ENCODE data around the gene ALDH1B1. TPM values are rescaled to one million over a fixed set of nuclear protein-coding genes. Genes with fewer than 3 reads are reported as not detected.

The ALDH1B1 gene
- total and polyA plus RNA-seq, 2 of the 13 experiments (the other 11 are each of a cell fraction or from before 2014, with no cell fraction given): 45.1 to 125 TPM

GRCh38 chr9:38392235-38393127, at the start of gene ALDH1B1 (continued):
- TF ChIP-seq SNAPC4 (CRISPR knock-in tag; IDR thresholded peaks at IDR 0.05) (0 out of 2 replicates have a peak, but pooled peaks have one; percentile 63), RFX5 (IDR thresholded peaks at IDR 0.05; ENCODE audit: low read depth, low read length) (0 out of 2 replicates have a peak, but pooled peaks have one; percentile 31), NONO (IDR thresholded peaks at IDR 0.05) (no peak), NONO (CRISPR knock-in tag; conservative IDR thresholded peaks at IDR 0.05) (peak; percentile 41; the same call in 1 of the 2 replicates), SIX4 (CRISPR knock-in tag; IDR thresholded peaks at IDR 0.05) (no peak), ZNF235 (CRISPR knock-in tag; IDR thresholded peaks at IDR 0.05; ENCODE audit: borderline replicate concordance) (0 out of 2 replicates have a peak, but pooled peaks have one; percentile 60), ISL2 (CRISPR knock-in tag; IDR thresholded peaks at IDR 0.05) (peak; percentile 64), SPEN (CRISPR knock-in tag; IDR thresholded peaks at IDR 0.05; ENCODE audit: low read depth) (peak; percentile 86), RBFOX2 (IDR thresholded peaks at IDR 0.05; ENCODE audit: low read depth, low read length) (peak; percentile 96), ZNF383 (CRISPR knock-in tag; IDR thresholded peaks at IDR 0.05; ENCODE audit: borderline replicate concordance) (peak; percentile 48; the same call in 1 of the 2 replicates), MXD1 (CRISPR knock-in tag; IDR thresholded peaks at IDR 0.05) (peak; percentile 96), AKAP8 (CRISPR knock-in tag; IDR thresholded peaks at IDR 0.05) (peak; percentile 68; the same call in 1 of the 2 replicates), SOX6 (IDR thresholded peaks at IDR 0.05) (no peak), SOX6 (CRISPR knock-in tag; IDR thresholded peaks at IDR 0.05) (peak; percentile 71), SAFB2 (CRISPR knock-in tag; IDR thresholded peaks at IDR 0.05; ENCODE audit: borderline replicate concordance, low read depth) (0 out of 2 replicates have a peak, but pooled peaks have one; percentile 48), GMEB1 (CRISPR knock-in tag; IDR thresholded peaks at IDR 0.05; ENCODE audit: borderline replicate concordance) (peak; percentile 74; the same call in 1 of the 2 replicates), BRCA1 (CRISPR knock-in tag; IDR thresholded peaks at IDR 0.05) (peak; percentile 75), KMT2A (CRISPR knock-in tag; IDR thresholded peaks at IDR 0.05) (peak; percentile 79), ZBTB14 (CRISPR knock-in tag; IDR thresholded peaks at IDR 0.05) (peak; percentile 45), KLF6 (CRISPR knock-in tag; IDR thresholded peaks at IDR 0.05) (peak; percentile 73; the same call in 1 of the 2 replicates)
- TF ChIP-seq, protein P1, sequence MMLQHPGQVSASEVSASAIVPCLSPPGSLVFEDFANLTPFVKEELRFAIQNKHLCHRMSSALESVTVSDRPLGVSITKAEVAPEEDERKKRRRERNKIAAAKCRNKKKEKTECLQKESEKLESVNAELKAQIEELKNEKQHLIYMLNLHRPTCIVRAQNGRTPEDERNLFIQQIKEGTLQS (CRISPR knock-in tag; IDR thresholded peaks at IDR 0.05): 0 out of 2 replicates have a peak, but pooled peaks have one; percentile 49

Data from HepG2 (cell line).